Activated naive CD4-positive, alpha-beta T cell treated with anti-CD3 and anti-CD28 coated beads, Interleukin-2, amount 50 U/mL, for 24 hours (primary cell): ENCODE data around the gene TRAF3.

Source experiments
- H3K27ac Mint-ChIP-seq: one replicate; pipeline ENCODE4 v1.8.0; 2021; ENCODE audit warnings: mild to moderate bottlenecking, mixed read lengths
- H3K27me3 Mint-ChIP-seq: one replicate; pipeline ENCODE4 v1.8.0; 2021; ENCODE audit warnings: mixed read lengths
- H3K36me3 Mint-ChIP-seq: one replicate; pipeline ENCODE4 v1.8.0; 2021; ENCODE audit warnings: mixed read lengths
- H3K4me1 Mint-ChIP-seq: one replicate; pipeline ENCODE4 v1.8.0; 2021; ENCODE audit warnings: mixed read lengths
- H3K4me3 Mint-ChIP-seq: one replicate; pipeline ENCODE4 v1.8.0; 2021; ENCODE audit warnings: mild to moderate bottlenecking, mixed read lengths
- H3K9me3 Mint-ChIP-seq: one replicate; pipeline ENCODE4 v1.8.0; 2021; ENCODE audit warnings: mixed read lengths

TRAF3 gene

DNA sequence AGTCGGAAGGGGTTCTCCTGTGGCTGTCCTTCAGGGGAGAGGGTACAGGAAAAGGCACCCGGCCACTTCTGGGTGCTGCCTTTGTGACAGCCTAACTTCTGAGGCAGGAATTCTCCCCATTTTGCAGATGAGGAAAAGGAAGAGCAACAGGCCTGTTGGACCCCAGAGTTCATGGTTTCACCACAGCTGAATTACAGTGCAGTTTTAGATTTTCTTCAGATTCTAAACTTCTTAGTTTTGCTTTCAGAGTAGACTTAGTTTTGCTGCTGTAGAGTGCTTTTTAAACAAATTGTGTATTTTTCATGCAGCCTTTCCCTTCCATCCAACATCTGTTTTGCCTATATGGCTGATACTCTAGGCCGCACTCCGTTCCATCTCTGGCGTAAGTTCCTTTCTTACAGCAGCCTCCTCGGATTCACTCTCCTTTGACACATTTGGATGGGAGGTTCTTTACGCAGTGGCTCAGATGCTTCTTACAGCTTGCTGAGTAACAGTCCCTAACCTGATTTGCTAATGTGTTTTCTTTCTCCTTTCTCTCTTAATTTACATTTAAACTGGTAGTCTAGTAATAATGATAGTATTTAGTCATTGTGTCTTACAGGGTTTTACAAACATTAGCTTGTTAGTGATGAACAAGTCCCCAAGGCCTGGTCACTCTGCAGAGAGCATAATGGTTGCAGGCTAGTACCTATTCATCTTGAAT, 7.8 kb downstream of the TRAF3 start:
- Mint-ChIP-seq H3K4me1 (peaks cover 72% of the 10 kb centered on the region), H3K27ac (peak overlapping the region; percentile 46), H3K4me3 (peak overlapping the region; percentile 31), H3K36me3 (peaks cover 6% of the 10 kb centered on the region), H3K9me3 (no peaks in the 10 kb centered on the region), H3K27me3 (no peaks in the 10 kb centered on the region)

DNA sequence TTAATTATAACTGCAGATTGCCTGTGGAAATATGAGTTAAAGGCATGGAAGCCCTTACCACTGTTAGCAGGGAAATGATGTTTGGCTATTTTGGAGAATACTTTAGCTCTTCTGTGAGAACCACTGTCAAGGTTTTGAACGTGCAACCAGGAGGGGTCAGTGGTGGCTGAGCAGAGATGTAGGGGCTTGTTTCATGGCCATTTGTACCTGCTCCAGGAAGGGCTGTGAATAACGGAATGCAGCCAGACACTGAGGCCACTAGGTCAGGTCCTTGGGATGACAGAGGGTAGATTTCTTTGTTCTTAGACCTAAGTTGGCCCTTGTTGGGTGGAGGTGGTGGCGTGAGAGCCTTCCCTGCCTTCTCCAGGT, 8.3 kb downstream of the TRAF3 start:
- peaks cover 8% of the 10 kb centered on the region for H3K36me3 Mint-ChIP-seq
- H3K4me1 Mint-ChIP-seq: peaks cover 72% of the 10 kb centered on the region
- H3K27me3 Mint-ChIP-seq: no peaks in the 10 kb centered on the region
- H3K9me3 Mint-ChIP-seq: no peaks in the 10 kb centered on the region
- H3K4me3 Mint-ChIP-seq: peak overlapping the region; percentile 31
- H3K27ac Mint-ChIP-seq: no peak overlapping the region

DNA sequence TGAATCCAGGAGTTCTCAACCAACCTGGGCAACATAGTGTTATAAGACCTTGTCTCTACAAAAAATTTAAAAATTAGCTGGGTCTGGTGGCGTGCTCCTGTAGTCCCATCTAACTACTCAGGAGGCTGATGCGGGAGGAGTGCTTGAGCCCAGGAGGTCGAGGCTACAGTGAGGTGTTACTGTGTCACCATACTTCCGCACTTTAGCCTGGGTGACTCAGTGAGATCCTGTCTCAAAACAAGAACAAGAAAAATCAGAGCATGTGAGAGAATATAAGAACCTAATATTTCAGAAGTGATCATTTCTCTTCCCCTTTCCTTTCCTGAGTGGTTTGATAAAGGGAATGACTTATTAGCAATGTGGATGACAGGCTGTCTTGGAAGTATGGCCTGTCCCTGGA, 9.5 kb downstream of the TRAF3 start:
- H3K9me3 Mint-ChIP-seq: no peaks in the 10 kb centered on the region
- peak overlapping the region; percentile 36 for H3K27ac Mint-ChIP-seq
- H3K27me3 Mint-ChIP-seq: no peaks in the 10 kb centered on the region
- H3K4me1 Mint-ChIP-seq: peaks cover 76% of the 10 kb centered on the region
- H3K4me3 Mint-ChIP-seq: no peak overlapping the region
- H3K36me3 Mint-ChIP-seq: peaks cover 13% of the 10 kb centered on the region

DNA sequence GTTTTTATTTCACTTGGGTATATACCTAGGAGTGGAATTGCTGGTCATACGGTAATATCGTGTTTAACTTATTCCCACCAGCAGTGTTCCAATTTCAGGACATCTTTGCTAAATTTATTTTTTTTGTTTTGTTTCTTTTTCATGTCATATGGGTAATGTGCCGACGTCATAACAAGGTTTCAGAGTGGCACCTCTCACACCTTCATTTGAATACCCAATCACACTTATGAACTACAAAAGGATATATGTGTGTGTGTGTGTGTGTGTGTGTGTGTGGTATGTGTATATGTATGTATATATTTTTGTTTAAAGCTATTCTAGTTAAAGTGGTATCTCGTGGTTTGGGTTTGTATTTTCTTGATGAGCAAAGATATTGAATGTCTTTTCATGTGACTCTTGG, 12.1 kb downstream of the TRAF3 start:
- Mint-ChIP-seq H3K4me1 (peaks cover 79% of the 10 kb centered on the region), H3K27me3 (no peaks in the 10 kb centered on the region), H3K4me3 (no peak overlapping the region), H3K9me3 (no peaks in the 10 kb centered on the region), H3K36me3 (peaks cover 22% of the 10 kb centered on the region), H3K27ac (no peak overlapping the region)

DNA sequence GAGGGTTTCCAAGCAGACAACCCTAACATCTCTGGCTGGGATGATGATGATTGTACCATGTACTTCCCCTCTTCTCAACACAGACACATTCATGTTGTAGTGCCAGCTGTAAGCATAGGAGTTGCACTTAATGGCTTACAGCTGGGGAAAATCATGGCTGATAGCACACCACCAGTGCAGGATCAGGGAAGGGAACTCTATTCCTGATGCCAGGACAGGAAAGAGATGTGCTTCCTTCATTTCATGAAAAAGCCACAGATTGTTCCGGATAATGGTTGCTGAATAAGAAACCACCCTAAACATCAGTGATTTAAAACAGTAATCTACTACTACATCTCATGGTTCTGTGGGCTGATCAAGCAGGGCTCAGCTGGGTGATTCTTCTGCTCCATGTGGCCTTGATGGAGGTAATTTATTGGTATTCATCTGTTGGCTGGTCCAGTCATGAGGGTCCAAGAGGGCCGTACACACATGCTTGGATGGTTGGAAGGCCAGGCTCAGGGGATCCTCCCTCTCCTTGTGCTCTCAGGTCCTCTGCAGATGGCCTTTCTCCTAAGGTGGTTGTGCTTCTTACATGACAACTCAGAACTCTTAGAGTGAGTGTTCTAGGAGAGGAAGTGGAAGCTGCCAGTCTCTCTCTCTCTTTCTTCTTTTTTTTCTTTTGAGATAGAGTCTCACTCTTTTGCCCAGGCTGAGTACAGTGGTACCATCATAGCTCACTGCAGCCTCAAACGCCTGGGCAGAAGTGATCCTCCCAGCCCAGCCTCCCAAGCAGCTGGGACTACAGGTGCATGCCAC, 16.5 kb downstream of the TRAF3 start:
- H3K4me1 Mint-ChIP-seq: peaks cover 77% of the 10 kb centered on the region
- H3K4me3 Mint-ChIP-seq: peak overlapping the region; percentile 40
- peaks cover 24% of the 10 kb centered on the region for H3K36me3 Mint-ChIP-seq
- no peak overlapping the region for H3K27ac Mint-ChIP-seq
- no peaks in the 10 kb centered on the region for H3K9me3 Mint-ChIP-seq
- no peaks in the 10 kb centered on the region for H3K27me3 Mint-ChIP-seq

DNA sequence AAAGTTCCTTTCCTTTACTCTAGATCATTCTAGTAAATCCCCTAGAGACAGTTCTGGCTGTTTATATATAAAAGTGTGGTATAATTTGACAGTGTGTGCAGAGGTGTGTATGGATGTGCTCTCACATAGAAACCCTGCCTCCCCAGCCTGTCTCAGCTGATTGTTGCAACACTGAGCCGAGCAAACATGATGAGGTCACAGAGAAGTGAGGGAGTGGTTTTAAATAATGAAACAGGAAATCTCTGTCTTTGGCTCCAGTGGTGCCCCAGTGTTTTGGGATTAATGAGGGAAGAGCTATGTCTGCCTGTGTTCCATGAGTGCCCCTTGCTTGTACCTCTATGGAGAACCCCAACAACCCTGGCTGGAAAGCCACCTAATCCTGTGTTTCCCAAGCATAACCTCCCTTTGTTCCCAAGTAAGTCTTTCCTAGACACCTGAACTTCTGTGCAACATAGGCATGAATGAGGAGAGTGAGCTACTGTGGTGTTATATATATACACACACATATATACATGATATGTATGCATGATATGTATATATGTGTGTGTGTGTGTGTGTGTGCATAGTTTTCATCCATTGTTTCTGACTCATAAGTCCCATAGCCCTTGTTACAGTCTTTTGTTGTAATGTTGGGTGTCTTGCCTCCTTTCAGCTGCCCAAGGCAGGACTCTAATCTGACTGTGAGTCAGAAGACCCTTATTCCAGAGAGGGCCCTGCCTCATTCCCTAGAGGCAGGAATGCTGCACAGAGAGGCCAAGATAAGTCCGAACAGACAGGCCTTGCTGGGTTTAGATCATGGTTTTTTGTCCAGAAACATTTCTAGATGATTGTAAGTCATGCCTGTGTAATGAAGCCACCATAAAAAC, 18.0 kb downstream of the TRAF3 start:
- Mint-ChIP-seq H3K36me3 (peaks cover 21% of the 10 kb centered on the region), H3K4me1 (peaks cover 75% of the 10 kb centered on the region), H3K27me3 (no peaks in the 10 kb centered on the region), H3K27ac (no peak overlapping the region), H3K9me3 (no peaks in the 10 kb centered on the region), H3K4me3 (peak overlapping the region; percentile 19)

DNA sequence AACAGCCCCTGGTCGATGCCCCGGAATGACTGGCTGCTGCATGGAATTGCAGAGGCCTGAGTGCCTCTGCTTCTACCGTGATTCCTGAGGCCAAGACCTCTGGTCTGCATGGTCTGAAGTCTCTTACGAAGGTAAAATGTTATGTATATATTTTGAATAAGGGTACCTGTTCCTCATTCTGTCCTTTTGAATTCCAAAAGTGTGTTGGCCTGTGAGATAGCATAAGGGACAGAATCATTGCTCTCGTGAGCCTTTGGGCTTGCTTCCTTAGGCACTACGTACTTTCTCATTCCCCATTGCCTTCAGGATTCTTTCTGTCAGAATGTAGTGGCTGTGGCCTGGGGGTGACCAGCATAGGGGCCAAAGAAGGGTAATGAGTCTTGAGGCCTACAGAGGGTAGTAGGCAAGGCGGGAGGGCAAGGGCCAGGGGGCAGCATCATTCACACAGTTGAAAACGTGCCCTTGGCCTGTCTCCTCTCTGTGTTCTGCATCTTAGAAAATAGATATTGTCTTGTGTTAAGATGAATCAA, 19.5 kb downstream of the TRAF3 start:
- no peak overlapping the region for H3K27ac Mint-ChIP-seq
- H3K9me3 Mint-ChIP-seq: no peaks in the 10 kb centered on the region
- H3K4me3 Mint-ChIP-seq: no peak overlapping the region
- peaks cover 11% of the 10 kb centered on the region for H3K36me3 Mint-ChIP-seq
- peaks cover 60% of the 10 kb centered on the region for H3K4me1 Mint-ChIP-seq
- no peaks in the 10 kb centered on the region for H3K27me3 Mint-ChIP-seq

DNA sequence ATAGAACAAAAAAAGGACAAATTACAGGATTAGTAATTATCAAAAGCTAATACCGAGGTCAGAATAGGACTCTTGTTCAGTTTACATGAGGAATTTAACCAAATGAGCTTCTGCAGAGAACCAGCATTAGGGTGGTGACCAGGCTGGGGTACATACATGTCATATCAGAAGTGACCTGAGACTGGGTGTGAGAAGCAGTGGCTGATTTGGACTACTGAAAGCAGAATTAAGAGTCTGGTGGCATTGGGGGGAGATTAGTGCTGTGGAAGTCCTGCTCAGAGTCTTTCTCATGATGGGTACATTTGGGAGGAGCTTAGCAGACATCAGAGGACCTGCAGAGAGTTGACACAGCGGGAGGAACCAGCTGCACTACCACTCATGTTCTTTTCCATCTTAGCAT, 21.7 kb downstream of the TRAF3 start:
- no peaks in the 10 kb centered on the region for H3K27me3 Mint-ChIP-seq
- H3K27ac Mint-ChIP-seq: peak overlapping the region; percentile 47
- no peak overlapping the region for H3K4me3 Mint-ChIP-seq
- H3K4me1 Mint-ChIP-seq: peaks cover 59% of the 10 kb centered on the region
- peaks cover 5% of the 10 kb centered on the region for H3K36me3 Mint-ChIP-seq
- no peaks in the 10 kb centered on the region for H3K9me3 Mint-ChIP-seq

DNA sequence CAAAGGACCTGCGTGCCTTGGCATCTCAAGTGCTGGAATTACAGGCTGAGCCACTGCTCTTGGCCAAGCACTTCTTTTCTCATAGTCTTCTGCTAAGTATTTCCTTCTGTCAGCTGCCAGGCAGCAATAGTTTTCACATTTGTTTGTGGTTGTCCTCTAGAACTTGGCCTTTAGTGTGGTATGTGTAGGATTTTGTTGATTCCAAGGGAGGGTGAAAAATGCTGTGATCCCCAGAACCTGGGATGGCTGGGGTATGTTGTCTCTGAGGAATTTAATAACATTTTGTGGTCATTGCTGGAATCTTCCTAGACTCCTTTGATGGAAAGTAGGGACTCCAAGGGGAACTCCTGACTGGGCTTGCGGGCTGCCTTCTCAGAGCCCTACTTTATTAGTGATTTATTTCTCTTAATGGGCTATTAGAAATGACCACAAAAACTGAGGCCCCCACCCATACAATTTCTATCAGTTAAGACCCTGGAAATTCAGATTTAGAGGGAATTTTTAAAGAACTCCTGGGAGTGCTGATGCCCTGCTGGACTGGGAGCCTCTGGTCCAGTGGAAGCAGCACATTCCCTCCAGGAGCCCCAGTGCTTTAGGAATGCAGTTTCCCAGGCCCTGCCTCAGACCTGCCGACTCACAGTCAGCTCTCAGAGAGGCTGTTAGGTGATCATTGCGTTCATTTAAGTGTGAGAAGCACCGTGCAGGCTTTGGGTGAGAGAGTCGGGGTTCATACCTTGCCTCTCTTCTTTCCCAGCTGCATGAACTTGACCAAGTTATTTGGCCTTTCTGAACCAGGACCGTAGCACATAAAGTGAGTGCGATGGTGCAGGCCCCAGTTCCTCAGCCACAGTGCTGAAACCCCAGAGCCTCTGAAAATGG, 22.7 kb downstream of the TRAF3 start:
- Mint-ChIP-seq H3K4me1 (peaks cover 57% of the 10 kb centered on the region), H3K27me3 (no peaks in the 10 kb centered on the region), H3K9me3 (no peaks in the 10 kb centered on the region), H3K4me3 (no peak overlapping the region), H3K27ac (peak overlapping the region; percentile 91), H3K36me3 (peaks cover 3% of the 10 kb centered on the region)

DNA sequence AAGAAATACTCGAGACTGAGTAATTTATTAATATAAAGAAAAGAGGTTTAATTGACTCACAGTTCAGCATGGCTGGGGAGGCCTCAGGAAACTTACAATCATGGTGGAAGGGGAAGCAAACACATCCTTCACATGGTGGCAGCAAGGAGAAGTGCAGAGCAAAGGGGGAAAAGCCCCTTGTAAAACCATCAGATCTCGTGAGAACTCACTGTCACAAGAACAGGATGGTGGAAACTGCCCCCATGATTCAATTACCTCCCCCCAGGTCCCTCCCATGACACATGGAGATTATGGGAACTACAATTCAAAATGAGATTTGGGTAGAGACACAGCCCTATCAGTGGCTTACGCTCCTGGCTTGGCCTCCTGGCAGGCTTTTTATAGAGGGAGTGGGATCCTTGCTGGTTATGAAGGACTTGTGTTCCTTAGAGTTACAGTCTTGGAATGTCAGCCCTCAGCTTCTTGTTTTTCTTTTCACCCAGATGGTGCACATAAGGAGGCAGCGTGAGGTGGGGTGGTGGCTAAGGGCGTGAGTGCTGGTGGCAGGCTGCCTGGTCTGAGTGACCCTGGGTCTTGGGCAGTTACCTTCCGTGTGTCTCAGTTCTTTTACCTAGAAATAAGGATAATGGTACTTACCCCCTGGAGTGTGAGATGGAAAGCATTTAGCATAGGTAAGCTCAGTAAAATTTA, 25.7 kb downstream of the TRAF3 start:
- Mint-ChIP-seq H3K27me3 (no peaks in the 10 kb centered on the region), H3K36me3 (peaks cover 16% of the 10 kb centered on the region), H3K9me3 (no peaks in the 10 kb centered on the region), H3K4me3 (peak overlapping the region; percentile 41), H3K4me1 (peaks cover 67% of the 10 kb centered on the region), H3K27ac (peak overlapping the region; percentile 72)

DNA sequence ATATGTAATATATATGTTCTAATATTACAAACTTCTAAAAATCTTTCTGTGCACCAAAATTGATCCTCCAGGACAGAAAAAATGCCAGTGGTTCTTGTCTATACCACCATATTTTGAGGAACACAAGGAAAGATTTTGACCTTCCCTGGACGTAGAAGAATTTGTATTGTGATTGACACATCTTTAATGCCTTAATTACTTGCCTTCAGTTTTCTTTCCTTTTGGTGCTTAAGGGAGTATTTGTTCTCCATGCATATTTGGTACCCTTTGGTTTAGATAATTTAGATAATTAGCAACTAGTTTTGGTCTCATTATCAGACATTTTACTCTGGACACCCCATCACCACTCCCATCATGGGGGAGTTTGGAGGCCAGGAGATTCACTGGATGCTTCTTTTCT, 27.6 kb downstream of the TRAF3 start:
- H3K27me3 Mint-ChIP-seq: no peaks in the 10 kb centered on the region
- peak overlapping the region; percentile 77 for H3K4me3 Mint-ChIP-seq
- peak overlapping the region; percentile 95 for H3K27ac Mint-ChIP-seq
- peaks cover 16% of the 10 kb centered on the region for H3K36me3 Mint-ChIP-seq
- H3K9me3 Mint-ChIP-seq: no peaks in the 10 kb centered on the region
- peaks cover 58% of the 10 kb centered on the region for H3K4me1 Mint-ChIP-seq

DNA sequence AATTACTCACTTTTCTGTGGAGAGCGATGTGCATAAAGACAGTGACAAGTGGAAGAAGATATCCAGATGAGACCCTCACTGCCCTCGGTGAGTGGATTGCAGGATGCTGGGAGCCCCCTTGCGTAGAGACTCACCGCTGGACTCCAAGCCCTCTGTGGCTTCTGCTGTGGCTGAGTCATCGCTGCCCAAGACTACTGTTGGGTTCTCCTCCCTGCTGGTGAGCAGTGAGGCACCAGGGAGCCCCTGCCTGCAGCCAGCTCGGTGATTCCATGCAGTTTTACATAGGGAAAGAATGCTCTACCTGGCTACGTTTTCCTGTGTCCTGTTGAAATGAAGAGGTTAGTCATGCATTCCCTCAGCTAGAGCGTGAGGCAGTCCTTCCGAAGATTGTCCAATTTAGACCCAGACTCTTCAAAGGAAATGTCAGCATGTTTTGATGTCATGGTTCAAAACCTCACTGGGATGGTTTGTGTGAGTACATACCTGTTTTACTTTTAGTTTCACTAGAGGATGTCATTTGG, 28.2 kb downstream of the TRAF3 start:
- Mint-ChIP-seq H3K4me1 (peaks cover 62% of the 10 kb centered on the region), H3K27me3 (no peaks in the 10 kb centered on the region), H3K36me3 (peaks cover 16% of the 10 kb centered on the region), H3K27ac (peak overlapping the region; percentile 95), H3K4me3 (peak overlapping the region; percentile 77), H3K9me3 (no peaks in the 10 kb centered on the region)

DNA sequence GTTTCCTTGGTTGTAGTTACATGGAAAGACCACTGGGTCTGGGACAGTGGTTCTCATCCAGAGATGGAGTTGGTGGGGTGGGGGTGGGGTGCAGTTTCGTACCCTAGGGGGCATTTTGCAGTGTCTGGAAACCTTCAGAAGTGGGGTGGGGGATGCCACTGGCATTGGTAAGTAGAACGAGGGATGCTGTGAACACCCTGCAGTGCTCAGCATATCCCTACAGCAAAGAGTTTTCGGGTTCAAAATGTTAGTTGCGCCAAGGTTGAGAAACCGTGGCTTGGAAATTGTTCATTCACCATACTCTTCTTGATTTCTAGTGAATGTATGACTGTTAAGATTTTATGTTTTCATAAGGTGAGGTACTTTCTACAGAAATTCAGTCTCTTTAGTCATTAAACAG, 28.7 kb downstream of the TRAF3 start:
- Mint-ChIP-seq H3K27ac (peak overlapping the region; percentile 95), H3K27me3 (no peaks in the 10 kb centered on the region), H3K9me3 (no peaks in the 10 kb centered on the region), H3K4me1 (peaks cover 67% of the 10 kb centered on the region), H3K4me3 (peak overlapping the region; percentile 77), H3K36me3 (peaks cover 16% of the 10 kb centered on the region)

DNA sequence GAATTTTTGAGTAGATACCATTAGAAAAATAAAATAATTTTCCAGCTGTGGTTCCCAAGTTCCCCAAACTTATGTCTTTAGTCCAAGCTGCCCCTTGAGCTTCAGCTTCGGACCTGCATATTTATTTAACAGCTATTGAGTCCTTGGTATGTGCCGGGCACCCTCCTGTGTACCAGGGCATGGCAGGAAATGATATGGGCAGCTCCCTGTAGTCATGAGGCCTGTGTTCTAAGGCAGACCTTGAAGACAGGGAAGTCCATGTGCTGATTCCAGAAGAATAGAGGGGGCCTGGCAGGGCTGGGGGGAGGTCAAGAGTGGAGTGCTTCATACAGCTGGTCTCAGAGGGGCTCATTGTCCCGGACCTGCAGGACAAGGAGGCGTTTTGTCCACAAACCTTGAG, 29.2 kb downstream of the TRAF3 start:
- H3K27me3 Mint-ChIP-seq: no peaks in the 10 kb centered on the region

More for the DNA sequence above, 29.2 kb downstream of the TRAF3 start:
- Mint-ChIP-seq H3K27ac (peak overlapping the region; percentile 99), H3K36me3 (peaks cover 16% of the 10 kb centered on the region), H3K4me3 (no peak overlapping the region), H3K9me3 (no peaks in the 10 kb centered on the region), H3K4me1 (peaks cover 72% of the 10 kb centered on the region)
